Liver (tissue), 3 donors: ENCODE results near the gene MYLIP.

Source experiments
- EGR1 ChIP-seq, 2 donors: IDR thresholded peaks; 2 replicates each; pipeline ENCODE4 v1.6.1; 2016 to 2018; ENCODE audit warnings: antibody characterized with exemption in 2 of 2, low read depth in 2 of 2
- GABPA ChIP-seq, 2 donors: IDR thresholded peaks in 1 of 2; conservative IDR thresholded peaks in 1 of 2; 2 replicates each; pipeline ENCODE4 v1.6.1; 2016; ENCODE audit warnings: antibody characterized with exemption in 2 of 2, mild to moderate bottlenecking in 1 of 2, moderate library complexity in 1 of 2
- JUND ChIP-seq, 2 donors: IDR thresholded peaks; 2 replicates each; pipeline ENCODE4 v1.6.1; 2016; ENCODE audit warnings: antibody characterized with exemption in 2 of 2
- RAD21 ChIP-seq, 2 donors: IDR thresholded peaks; 2 replicates each; pipeline ENCODE4 v1.6.1; 2016; ENCODE audit warnings: antibody characterized with exemption in 2 of 2, mild to moderate bottlenecking in 2 of 2
- TAF1 ChIP-seq: conservative IDR thresholded peaks from 2 replicates; pipeline ENCODE4 v1.6.1; 2016; ENCODE audit warnings: antibody characterized with exemption, mild to moderate bottlenecking
- TF ChIP-seq, protein P1 (sequence below): fragments of 150-350 bp; IDR thresholded peaks from 2 replicates; pipeline ENCODE4 v1.5.1; 2017; ENCODE audit warnings: improper control_type of control experiment, low read depth, low read length; ENCODE audit not compliant: missing input control
- TF ChIP-seq, protein P2 (sequence below): IDR thresholded peaks from 2 replicates; pipeline ENCODE4 v1.6.1; 2016; ENCODE audit warnings: antibody characterized with exemption, mild to moderate bottlenecking
- TF ChIP-seq, protein P3 (sequence below): IDR thresholded peaks from 2 replicates; pipeline ENCODE4 v1.6.1; 2016; ENCODE audit warnings: antibody characterized with exemption
- TF ChIP-seq, protein P4 (sequence below): IDR thresholded peaks from 2 replicates; pipeline ENCODE4 v1.6.1; 2016; ENCODE audit warnings: antibody characterized with exemption
- donor health status: healthy.
- donor health status: healthy.

DNA sequence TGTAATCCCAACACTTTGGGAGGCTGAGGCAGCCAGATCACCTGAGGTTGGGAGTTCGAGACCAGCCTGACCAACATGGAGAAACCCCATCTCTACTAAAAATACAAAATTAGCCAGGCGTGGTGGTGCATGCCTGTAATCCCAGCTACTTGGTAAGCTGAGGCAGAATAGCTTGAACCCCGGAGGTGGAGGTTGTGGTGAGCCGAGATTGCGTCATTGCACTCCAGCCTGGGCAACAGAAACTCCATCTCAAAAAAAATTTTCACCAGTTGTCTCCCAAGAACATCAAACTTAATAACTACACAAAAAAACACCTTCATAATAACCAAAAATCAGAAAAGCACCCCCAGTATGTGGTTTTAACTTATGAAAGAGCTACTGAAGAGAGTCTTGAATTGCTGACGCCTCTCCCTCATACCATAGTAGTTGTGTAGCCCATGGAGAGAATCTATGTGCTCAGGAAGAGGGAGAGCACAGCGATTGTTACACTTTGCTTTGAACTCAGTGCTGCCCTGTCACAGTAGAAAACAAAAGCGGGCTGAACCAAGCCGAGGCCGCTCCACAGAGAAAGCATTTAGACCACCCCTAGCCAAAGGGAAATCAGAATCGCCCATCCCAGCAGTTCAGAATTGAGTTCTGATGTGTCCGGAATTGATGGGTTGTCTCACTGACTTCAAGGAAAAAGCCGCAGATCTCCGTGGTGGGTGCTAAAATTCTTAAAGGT, 67.5 kb downstream of the MYLIP start:
- TF ChIP-seq, protein P1, sequence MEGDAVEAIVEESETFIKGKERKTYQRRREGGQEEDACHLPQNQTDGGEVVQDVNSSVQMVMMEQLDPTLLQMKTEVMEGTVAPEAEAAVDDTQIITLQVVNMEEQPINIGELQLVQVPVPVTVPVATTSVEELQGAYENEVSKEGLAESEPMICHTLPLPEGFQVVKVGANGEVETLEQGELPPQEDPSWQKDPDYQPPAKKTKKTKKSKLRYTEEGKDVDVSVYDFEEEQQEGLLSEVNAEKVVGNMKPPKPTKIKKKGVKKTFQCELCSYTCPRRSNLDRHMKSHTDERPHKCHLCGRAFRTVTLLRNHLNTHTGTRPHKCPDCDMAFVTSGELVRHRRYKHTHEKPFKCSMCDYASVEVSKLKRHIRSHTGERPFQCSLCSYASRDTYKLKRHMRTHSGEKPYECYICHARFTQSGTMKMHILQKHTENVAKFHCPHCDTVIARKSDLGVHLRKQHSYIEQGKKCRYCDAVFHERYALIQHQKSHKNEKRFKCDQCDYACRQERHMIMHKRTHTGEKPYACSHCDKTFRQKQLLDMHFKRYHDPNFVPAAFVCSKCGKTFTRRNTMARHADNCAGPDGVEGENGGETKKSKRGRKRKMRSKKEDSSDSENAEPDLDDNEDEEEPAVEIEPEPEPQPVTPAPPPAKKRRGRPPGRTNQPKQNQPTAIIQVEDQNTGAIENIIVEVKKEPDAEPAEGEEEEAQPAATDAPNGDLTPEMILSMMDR: no peak
- TF ChIP-seq, protein P2, sequence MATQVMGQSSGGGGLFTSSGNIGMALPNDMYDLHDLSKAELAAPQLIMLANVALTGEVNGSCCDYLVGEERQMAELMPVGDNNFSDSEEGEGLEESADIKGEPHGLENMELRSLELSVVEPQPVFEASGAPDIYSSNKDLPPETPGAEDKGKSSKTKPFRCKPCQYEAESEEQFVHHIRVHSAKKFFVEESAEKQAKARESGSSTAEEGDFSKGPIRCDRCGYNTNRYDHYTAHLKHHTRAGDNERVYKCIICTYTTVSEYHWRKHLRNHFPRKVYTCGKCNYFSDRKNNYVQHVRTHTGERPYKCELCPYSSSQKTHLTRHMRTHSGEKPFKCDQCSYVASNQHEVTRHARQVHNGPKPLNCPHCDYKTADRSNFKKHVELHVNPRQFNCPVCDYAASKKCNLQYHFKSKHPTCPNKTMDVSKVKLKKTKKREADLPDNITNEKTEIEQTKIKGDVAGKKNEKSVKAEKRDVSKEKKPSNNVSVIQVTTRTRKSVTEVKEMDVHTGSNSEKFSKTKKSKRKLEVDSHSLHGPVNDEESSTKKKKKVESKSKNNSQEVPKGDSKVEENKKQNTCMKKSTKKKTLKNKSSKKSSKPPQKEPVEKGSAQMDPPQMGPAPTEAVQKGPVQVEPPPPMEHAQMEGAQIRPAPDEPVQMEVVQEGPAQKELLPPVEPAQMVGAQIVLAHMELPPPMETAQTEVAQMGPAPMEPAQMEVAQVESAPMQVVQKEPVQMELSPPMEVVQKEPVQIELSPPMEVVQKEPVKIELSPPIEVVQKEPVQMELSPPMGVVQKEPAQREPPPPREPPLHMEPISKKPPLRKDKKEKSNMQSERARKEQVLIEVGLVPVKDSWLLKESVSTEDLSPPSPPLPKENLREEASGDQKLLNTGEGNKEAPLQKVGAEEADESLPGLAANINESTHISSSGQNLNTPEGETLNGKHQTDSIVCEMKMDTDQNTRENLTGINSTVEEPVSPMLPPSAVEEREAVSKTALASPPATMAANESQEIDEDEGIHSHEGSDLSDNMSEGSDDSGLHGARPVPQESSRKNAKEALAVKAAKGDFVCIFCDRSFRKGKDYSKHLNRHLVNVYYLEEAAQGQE: no peak
- TF ChIP-seq RAD21 (IDR thresholded peaks at IDR 0.05) (no peak), TAF1 (no peak), EGR1 (IDR thresholded peaks at IDR 0.05; ENCODE audit: low read depth in 2 of 2) (no peak), GABPA (IDR thresholded peaks at IDR 0.05 in 1 of 2, conservative IDR thresholded peaks at IDR 0.05 in 1 of 2) (no peak), JUND (IDR thresholded peaks at IDR 0.05) (no peak)
- TF ChIP-seq, protein P3, sequence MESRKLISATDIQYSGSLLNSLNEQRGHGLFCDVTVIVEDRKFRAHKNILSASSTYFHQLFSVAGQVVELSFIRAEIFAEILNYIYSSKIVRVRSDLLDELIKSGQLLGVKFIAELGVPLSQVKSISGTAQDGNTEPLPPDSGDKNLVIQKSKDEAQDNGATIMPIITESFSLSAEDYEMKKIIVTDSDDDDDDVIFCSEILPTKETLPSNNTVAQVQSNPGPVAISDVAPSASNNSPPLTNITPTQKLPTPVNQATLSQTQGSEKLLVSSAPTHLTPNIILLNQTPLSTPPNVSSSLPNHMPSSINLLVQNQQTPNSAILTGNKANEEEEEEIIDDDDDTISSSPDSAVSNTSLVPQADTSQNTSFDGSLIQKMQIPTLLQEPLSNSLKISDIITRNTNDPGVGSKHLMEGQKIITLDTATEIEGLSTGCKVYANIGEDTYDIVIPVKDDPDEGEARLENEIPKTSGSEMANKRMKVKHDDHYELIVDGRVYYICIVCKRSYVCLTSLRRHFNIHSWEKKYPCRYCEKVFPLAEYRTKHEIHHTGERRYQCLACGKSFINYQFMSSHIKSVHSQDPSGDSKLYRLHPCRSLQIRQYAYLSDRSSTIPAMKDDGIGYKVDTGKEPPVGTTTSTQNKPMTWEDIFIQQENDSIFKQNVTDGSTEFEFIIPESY: no peak
- TF ChIP-seq, protein P4, sequence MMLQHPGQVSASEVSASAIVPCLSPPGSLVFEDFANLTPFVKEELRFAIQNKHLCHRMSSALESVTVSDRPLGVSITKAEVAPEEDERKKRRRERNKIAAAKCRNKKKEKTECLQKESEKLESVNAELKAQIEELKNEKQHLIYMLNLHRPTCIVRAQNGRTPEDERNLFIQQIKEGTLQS: no peak
